BJ (cell line): ENCODE results near the gene CUL7. TPM values are rescaled to one million over a fixed set of nuclear protein-coding genes. Genes with fewer than 3 reads are reported as not detected.

Source experiments
- CTCF ChIA-PET: fragments of 350-600 bp; formaldehyde crosslinking; extraction: SDS; loops from one replicate; lab custom pipeline; 2021; ENCODE audit warnings: antibody characterized with exemption, inconsistent platforms; lab: Yijun Ruan, JAX
- POLR2A ChIA-PET: fragments of 300-600 bp; sonication (Branson Sonifier 250); formaldehyde crosslinking; extraction: SDS; loops from one replicate; lab custom pipeline; 2021; ENCODE audit warnings: antibody characterized with exemption; lab: Charles Lee
- DNase-seq: peaks from one replicate; pipeline ENCODE4 v3.0.0-alpha.2; 2011; ENCODE audit warnings: low read depth
- H3K27me3 ChIP-seq: 2 replicates; pipeline ENCODE4 v1.6.0; 2011; ENCODE audit warnings: low read length; ENCODE audit not compliant: control insufficient read depth, insufficient read depth
- H3K36me3 ChIP-seq: 2 replicates; pipeline ENCODE4 v1.5.1; 2011; ENCODE audit warnings: low read length; ENCODE audit not compliant: control insufficient read depth, insufficient read depth
- H3K4me3 ChIP-seq: 2 replicates; pipeline ENCODE4 v1.5.1; 2011; ENCODE audit warnings: low read depth, mild to moderate bottlenecking, control low read depth, low read length
- polyA plus RNA-seq: library from polyadenylated mRNA; depleted of rRNA; stranded (reverse); fragments of >200 nt; gene quantifications from 2 replicates; pipeline ENCODE4 v1.2.3, GENCODE V29; 2011
- TF ChIP-seq, protein P1 (sequence below): IDR thresholded peaks from 2 replicates; pipeline ENCODE4 v1.5.1; 2011; ENCODE audit warnings: low read depth, mild to moderate bottlenecking, control low read depth, inconsistent platforms, low read length, moderate library complexity; ENCODE audit not compliant: insufficient read depth

Gene CUL7
- polyA plus RNA-seq, 1 experiment, result 50.7 TPM

DNA sequence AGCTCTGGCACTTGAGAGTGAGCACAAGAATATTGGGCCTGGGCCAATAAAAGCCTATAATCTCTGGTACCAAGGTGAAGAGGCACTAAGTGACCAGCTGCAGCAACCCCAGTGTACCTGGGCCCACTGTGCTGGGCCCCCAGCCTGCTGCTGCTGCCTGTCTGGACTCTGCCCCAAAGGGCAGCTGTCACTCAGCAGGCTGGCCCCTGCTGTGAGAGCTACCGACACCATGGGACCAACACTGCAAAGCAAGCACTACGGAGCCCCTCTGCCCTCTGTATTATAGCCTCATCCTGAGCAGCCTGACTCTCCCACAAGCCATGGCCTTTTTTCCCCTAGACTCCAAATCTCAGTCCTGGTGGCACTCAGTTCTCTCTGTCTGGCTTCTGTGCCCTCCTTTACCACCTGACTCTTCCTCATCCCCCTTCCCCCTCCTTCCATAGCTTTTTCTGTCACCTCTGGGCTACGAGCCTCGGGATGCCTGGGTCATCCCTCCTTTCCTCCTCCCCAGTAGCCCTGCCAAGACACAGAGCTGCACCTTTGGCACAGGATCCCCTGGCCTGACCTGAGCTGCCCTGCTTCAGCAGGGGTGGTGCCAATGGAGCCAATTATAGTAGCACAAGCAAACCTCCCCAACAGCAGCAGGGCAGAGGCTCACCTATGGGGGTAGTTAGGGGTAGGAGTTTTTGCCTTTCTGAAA is 18.0 kb downstream of the CUL7 start:
- POLR2A ChIA-PET, result interaction anchor here (0.6 to 0.9 kb wide), 2 partner anchors 254 to 261 kb away, joined by 4 to 7 read pairs; partner anchors contain the start of gene BICRAL
- DNase-seq, result no peak
- TF ChIP-seq, protein P1, sequence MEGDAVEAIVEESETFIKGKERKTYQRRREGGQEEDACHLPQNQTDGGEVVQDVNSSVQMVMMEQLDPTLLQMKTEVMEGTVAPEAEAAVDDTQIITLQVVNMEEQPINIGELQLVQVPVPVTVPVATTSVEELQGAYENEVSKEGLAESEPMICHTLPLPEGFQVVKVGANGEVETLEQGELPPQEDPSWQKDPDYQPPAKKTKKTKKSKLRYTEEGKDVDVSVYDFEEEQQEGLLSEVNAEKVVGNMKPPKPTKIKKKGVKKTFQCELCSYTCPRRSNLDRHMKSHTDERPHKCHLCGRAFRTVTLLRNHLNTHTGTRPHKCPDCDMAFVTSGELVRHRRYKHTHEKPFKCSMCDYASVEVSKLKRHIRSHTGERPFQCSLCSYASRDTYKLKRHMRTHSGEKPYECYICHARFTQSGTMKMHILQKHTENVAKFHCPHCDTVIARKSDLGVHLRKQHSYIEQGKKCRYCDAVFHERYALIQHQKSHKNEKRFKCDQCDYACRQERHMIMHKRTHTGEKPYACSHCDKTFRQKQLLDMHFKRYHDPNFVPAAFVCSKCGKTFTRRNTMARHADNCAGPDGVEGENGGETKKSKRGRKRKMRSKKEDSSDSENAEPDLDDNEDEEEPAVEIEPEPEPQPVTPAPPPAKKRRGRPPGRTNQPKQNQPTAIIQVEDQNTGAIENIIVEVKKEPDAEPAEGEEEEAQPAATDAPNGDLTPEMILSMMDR, result no peak
- no peaks in the 10 kb centered on the region for H3K27me3 ChIP-seq
- CTCF ChIA-PET, result interaction anchor here (0.7 to 1.5 kb wide), 3 partner anchors 9 to 117 kb away, joined by 4 read pairs; partner anchors contain the start of genes KLC4 and MRPL2
- H3K36me3 ChIP-seq, result peaks cover 30% of the 10 kb centered on the region
- no peak overlapping the region for H3K4me3 ChIP-seq

DNA sequence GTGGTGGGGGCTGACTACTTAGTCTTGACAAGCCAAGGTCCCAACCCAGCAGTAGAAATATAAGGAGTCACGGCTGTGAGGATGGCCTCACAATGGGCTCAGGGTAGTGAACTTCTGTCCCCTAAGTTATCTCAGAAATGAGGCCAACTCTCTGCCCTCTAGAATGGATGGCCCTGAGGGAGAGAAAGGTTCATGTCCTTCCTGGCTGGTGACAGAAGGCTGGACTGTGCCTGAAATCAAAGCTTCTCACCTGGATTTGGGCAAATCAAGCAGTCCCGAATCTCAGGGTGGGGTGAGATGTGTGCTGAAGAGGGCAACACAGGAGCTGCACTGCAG is 19.5 kb downstream of the CUL7 start:
- H3K4me3 ChIP-seq, result no peak overlapping the region
- no peaks in the 10 kb centered on the region for H3K27me3 ChIP-seq
- H3K36me3 ChIP-seq, result peaks cover 24% of the 10 kb centered on the region
- no peak for DNase-seq
- ChIA-PET POLR2A (no interaction called here), CTCF (no interaction called here)
- TF ChIP-seq, protein P1, result no peak

DNA sequence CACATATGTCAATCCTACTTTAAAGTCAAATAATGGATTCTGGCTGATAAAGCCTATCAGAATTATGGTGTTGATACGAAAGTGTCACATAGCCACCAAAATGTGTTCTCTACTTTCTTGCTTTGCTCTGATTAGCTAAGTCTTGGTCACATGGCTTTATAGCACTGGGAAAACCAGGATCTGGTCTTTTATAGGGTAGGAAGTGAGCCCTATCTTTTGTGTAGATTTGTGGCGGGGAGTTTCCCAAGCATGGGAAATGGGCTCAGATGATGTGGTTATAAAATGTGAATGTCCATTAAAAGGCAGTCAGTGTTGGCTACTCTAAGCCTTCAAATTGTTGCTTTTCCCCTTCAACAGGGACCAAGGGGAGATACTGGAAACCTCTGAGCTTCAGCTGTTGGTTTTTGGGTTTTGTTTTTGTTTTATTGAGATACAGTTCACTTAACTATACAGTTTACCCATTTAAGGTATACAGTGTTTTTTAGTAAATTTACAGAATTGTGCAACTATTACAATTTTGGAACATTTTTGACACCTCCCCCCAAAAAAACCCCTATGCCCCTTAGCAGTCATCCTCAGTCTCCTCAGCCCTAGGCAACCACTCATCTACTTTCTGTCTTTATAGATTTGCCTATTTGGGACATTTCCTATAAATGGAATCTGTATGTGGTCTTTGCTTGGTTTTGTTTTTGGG is 20.0 kb downstream of the CUL7 start:
- H3K36me3 ChIP-seq, result peaks cover 26% of the 10 kb centered on the region
- POLR2A ChIA-PET, result no interaction called here

DNA sequence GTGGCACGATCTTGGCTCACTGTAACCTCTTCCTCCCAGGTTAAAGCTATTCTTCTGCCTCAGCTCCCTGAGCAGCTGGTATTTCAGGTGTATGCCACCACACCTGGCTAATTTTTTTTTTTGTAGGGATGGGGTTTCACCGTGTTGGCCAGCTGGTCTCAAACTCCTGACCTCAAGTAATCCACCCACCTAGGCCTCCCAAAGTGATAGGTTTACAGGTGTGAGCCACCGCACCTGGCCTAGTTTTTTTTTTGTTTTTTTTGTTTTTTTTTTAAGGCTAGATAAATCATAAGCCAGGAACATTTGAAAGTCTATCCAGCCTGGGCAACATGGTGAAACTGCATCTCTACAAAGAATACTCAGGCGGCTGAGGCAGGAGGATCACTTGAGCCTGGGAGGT is 21.3 kb downstream of the CUL7 start:
- DNase-seq, result no peak
- Histone ChIP-seq H3K36me3 (peaks cover 24% of the 10 kb centered on the region), H3K4me3 (no peak overlapping the region), H3K27me3 (no peaks in the 10 kb centered on the region)
- ChIA-PET CTCF (interaction anchor here (0.9 to 1.5 kb wide), 3 partner anchors 10 to 132 kb away, joined by 3 read pairs; no protein-coding TSS in a partner anchor), POLR2A (no interaction called here)
- TF ChIP-seq, protein P1, result no peak

More for the DNA sequence above, 20.0 kb downstream of the CUL7 start:
- TF ChIP-seq, protein P1, result no peak
- DNase-seq, result no peak
- Histone ChIP-seq H3K27me3 (no peaks in the 10 kb centered on the region), H3K4me3 (no peak overlapping the region)
- CTCF ChIA-PET, result interaction anchor here (1.5 kb wide), 2 partner anchors 132 to 133 kb away, joined by 3 read pairs; no protein-coding TSS in a partner anchor

DNA sequence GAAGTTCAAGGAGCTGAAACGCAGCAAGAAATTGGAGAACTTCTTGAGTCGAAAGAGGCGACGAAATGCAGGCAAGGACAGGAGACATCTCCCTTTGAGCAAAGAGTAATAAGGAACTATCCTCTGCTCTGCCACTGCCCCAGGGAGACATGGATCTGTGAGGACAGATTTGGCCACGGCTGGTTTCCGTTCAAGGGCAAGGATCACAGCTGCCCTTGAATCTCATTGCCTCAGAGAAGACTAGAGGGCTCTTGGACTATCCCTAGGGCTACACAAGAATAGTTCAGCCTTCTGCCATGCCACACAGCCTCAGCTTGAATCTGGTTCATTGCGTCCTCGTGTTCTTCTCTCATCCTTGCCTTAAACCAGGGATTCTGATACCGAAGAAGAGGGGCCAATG is 24.5 kb downstream of the CUL7 start:
- CTCF ChIA-PET, result interaction anchor here (0.8 kb wide), 1 partner anchor 115 kb away, joined by 3 read pairs; no protein-coding TSS in a partner anchor

More for the DNA sequence above, 24.5 kb downstream of the CUL7 start:
- TF ChIP-seq, protein P1, result no peak
- POLR2A ChIA-PET, result no interaction called here
- peaks cover 27% of the 10 kb centered on the region for H3K36me3 ChIP-seq
- DNase-seq, result no peak
- H3K4me3 ChIP-seq, result no peak overlapping the region
- H3K27me3 ChIP-seq, result no peaks in the 10 kb centered on the region
